Measurements from ENCODE around the gene GPS1.

DNA sequence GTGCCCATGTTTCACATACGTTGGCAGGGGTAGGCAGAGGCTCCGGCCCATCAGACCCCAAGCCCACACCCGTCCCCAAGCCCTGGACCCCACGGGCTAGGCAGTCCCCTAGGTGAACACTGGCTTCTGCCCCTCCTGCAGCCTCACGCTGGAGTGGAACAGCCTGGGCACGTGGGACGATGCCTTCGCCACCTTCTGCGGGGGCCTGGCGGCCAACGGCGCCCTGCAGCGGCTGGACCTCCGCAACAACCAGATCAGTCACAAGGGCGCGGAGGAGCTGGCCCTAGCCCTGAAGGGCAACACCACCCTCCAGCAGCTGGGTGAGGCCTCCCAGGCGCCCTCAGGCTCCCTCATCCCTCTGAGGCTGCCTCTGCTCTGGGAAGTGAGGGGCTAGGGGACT is 26.8 kb upstream of the GPS1 start:
- TF ChIP-seq NANOG (IDR thresholded peaks at IDR 0.05; ENCODE audit: borderline replicate concordance) (no peak), EZH2 (IDR thresholded peaks at IDR 0.05; ENCODE audit: low read depth, unreplicated experiment) (no peak), EZH2phosphoT487 (IDR thresholded peaks at IDR 0.05; ENCODE audit: unreplicated experiment) (no peak)
- TF ChIP-seq, protein P1, sequence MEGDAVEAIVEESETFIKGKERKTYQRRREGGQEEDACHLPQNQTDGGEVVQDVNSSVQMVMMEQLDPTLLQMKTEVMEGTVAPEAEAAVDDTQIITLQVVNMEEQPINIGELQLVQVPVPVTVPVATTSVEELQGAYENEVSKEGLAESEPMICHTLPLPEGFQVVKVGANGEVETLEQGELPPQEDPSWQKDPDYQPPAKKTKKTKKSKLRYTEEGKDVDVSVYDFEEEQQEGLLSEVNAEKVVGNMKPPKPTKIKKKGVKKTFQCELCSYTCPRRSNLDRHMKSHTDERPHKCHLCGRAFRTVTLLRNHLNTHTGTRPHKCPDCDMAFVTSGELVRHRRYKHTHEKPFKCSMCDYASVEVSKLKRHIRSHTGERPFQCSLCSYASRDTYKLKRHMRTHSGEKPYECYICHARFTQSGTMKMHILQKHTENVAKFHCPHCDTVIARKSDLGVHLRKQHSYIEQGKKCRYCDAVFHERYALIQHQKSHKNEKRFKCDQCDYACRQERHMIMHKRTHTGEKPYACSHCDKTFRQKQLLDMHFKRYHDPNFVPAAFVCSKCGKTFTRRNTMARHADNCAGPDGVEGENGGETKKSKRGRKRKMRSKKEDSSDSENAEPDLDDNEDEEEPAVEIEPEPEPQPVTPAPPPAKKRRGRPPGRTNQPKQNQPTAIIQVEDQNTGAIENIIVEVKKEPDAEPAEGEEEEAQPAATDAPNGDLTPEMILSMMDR (conservative IDR thresholded peaks at IDR 0.05; ENCODE audit: low read depth in 2 of 2) = no peak
